GM23248 (cell line): Measurements from ENCODE around the gene TLL2. TPM values are rescaled to one million over a fixed set of nuclear protein-coding genes. Genes with fewer than 3 reads are reported as not detected.
A peak's percentile ranks its signal among the peaks of the same experiment; 100 is the strongest.

Experiments used
- DNase-seq: peaks from one replicate; pipeline ENCODE4 v3.0.0-alpha.2; 2015
- H2AFZ ChIP-seq: fragments of 200-600 bp; sonication (generic); 2 replicates; pipeline ENCODE4 v1.6.1; 2016; ENCODE audit warnings: antibody characterized with exemption
- H3F3A ChIP-seq: fragments of 200-600 bp; sonication (generic); 2 replicates; pipeline ENCODE4 v1.6.1; 2016; ENCODE audit warnings: mild to moderate bottlenecking, antibody characterized with exemption, mixed run types; ENCODE audit not compliant: insufficient read depth
- H3K27ac ChIP-seq: fragments of 200-600 bp; sonication (generic); 2 replicates; pipeline ENCODE4 v1.5.1; 2016; ENCODE audit warnings: mild to moderate bottlenecking
- H3K27me3 ChIP-seq: fragments of 200-600 bp; sonication (generic); replicated peaks from 2 replicates; pipeline ENCODE4 v1.6.1; 2016; ENCODE audit warnings: mild to moderate bottlenecking; ENCODE audit not compliant: insufficient read depth
- H3K36me3 ChIP-seq: fragments of 200-600 bp; sonication (generic); 2 replicates; pipeline ENCODE4 v1.6.1; 2016; ENCODE audit warnings: low read depth, mild to moderate bottlenecking
- H3K4me1 ChIP-seq: fragments of 200-600 bp; sonication (generic); 2 replicates; pipeline ENCODE4 v1.6.1; 2016; ENCODE audit warnings: mild to moderate bottlenecking; ENCODE audit not compliant: insufficient read depth
- H3K4me2 ChIP-seq: fragments of 200-600 bp; sonication (generic); one replicate; pipeline ENCODE4 v1.6.1; 2016; ENCODE audit warnings: mild to moderate bottlenecking; ENCODE audit not compliant: unreplicated experiment
- H3K4me3 ChIP-seq: fragments of 200-600 bp; sonication (generic); 2 replicates; pipeline ENCODE4 v1.5.1; 2016; ENCODE audit warnings: mild to moderate bottlenecking
- H3K79me2 ChIP-seq: fragments of 200-600 bp; sonication (generic); 2 replicates; pipeline ENCODE4 v1.6.1; 2016; ENCODE audit warnings: mild to moderate bottlenecking; ENCODE audit not compliant: insufficient read depth
- H3K9ac ChIP-seq: fragments of 200-600 bp; sonication (generic); 2 replicates; pipeline ENCODE4 v1.6.1; 2016; ENCODE audit warnings: mild to moderate bottlenecking
- H3K9me2 ChIP-seq: fragments of 200-600 bp; sonication (generic); 2 replicates; pipeline ENCODE4 v1.6.1; 2016; ENCODE audit warnings: mixed run types, mild to moderate bottlenecking, moderate library complexity; ENCODE audit not compliant: insufficient read depth
- H3K9me3 ChIP-seq: fragments of 200-600 bp; sonication (generic); one replicate; pipeline ENCODE4 v1.6.1; 2017; ENCODE audit warnings: low read depth
- H4K20me1 ChIP-seq: fragments of 200-600 bp; sonication (generic); 2 replicates; pipeline ENCODE4 v1.6.0; 2016; ENCODE audit not compliant: insufficient read depth
- EZH2 ChIP-seq: fragments of 200-600 bp; sonication (generic); IDR thresholded peaks from 2 replicates; pipeline ENCODE4 v1.6.1; 2018; ENCODE audit warnings: antibody characterized with exemption, mild to moderate bottlenecking; ENCODE audit not compliant: insufficient read depth, poor library complexity, severe bottlenecking
- EZH2phosphoT487 ChIP-seq: fragments of 200-600 bp; sonication (generic); IDR thresholded peaks from 2 replicates; pipeline ENCODE4 v1.6.1; 2018; ENCODE audit warnings: antibody characterized with exemption, moderate library complexity, mild to moderate bottlenecking, low read depth; ENCODE audit not compliant: insufficient read depth
- WGBS, 2 experiments: methylation state at CpG; one replicate each; pipeline ENCODE4 v1.1.6; 2015 to 2017; ENCODE audit warnings: low lambda C conversion rate in 2 of 2, low coverage in 1 of 2; ENCODE audit errors: missing lambda C conversion rate in 2 of 2; 5-methylcytosine and 5-hydroxymethylcytosine counted together
- in situ Hi-C: fragments of 300-500 bp; cut with MboI; formaldehyde crosslinking; loops from 2 replicates; pipeline ENCODE4 v1.15.0; 2020
- polyA plus RNA-seq: library from polyadenylated mRNA; unstranded; fragments of >200 nt; fragmentation: Nextera tagmentation; extraction: Ambion mirVana; gene quantifications from 2 replicates; pipeline ENCODE4 v1.2.1, GENCODE V29; 2016
- total RNA-seq: library from RNA; depleted of rRNA; stranded (reverse); fragments of >200 nt; shearing (Covaris generic); gene quantifications from 2 replicates; pipeline ENCODE4 v1.2.3, GENCODE V29; 2014

Gene TLL2
- total and polyA plus RNA-seq, 2 experiments from 2014 or later = 0.43 to 0.71 TPM

GRCh38 chr10:96482815-96483588, 30.7 kb downstream of the TLL2 start:
- no peaks in the 10 kb centered on the region for H3F3A ChIP-seq
- H3K9me3 ChIP-seq = no peaks in the 10 kb centered on the region
- no peaks in the 10 kb centered on the region for H3K9me2 ChIP-seq
- no peaks in the 10 kb centered on the region for H3K4me1 ChIP-seq
- no peak for DNase-seq
- H2AFZ ChIP-seq = no peak overlapping the region
- no peak overlapping the region for H3K4me2 ChIP-seq
- H3K4me3 ChIP-seq = no peak overlapping the region
- no peak overlapping the region for H3K27ac ChIP-seq
- in situ Hi-C loops = no loop called here
- TF ChIP-seq EZH2phosphoT487 = no peak
- no peak for TF ChIP-seq EZH2
- H3K79me2 ChIP-seq = no peaks in the 10 kb centered on the region
- H3K9ac ChIP-seq = no peak overlapping the region
- WGBS, 2 experiments = 55 to 57% methylated on average over 4 of the region's 4 CpGs
- peaks cover 3% of the 10 kb centered on the region; the same call in 1 of the 2 replicates for H3K27me3 ChIP-seq
- H4K20me1 ChIP-seq = no peaks in the 10 kb centered on the region
- H3K36me3 ChIP-seq = no peaks in the 10 kb centered on the region

GRCh38 chr10:96478355-96478754, 35.4 kb downstream of the TLL2 start:
- no peak overlapping the region for H3K4me3 ChIP-seq
- no peaks in the 10 kb centered on the region for H3K4me1 ChIP-seq
- no peaks in the 10 kb centered on the region for H3K9me2 ChIP-seq
- no peaks in the 10 kb centered on the region for H3K79me2 ChIP-seq
- H2AFZ ChIP-seq = no peak overlapping the region
- H3F3A ChIP-seq = no peaks in the 10 kb centered on the region
- no peaks in the 10 kb centered on the region for H4K20me1 ChIP-seq
- no peak for DNase-seq
- no peak overlapping the region for H3K27ac ChIP-seq
- 53 to 57% methylated on average over 9 of the region's 9 CpGs for WGBS, 2 experiments
- no peaks in the 10 kb centered on the region for H3K9me3 ChIP-seq
- TF ChIP-seq EZH2phosphoT487 (no peak), EZH2 (no peak)
- H3K9ac ChIP-seq = no peak overlapping the region
- peaks cover 4% of the 10 kb centered on the region; the same call in 1 of the 2 replicates for H3K27me3 ChIP-seq
- in situ Hi-C loops = no loop called here
- H3K36me3 ChIP-seq = no peaks in the 10 kb centered on the region
- H3K4me2 ChIP-seq = no peak overlapping the region

GRCh38 chr10:96473866-96474265, 39.9 kb downstream of the TLL2 start:
- no peak overlapping the region for H3K27ac ChIP-seq
- in situ Hi-C loops = no loop called here
- TF ChIP-seq EZH2phosphoT487 (no peak), EZH2 (no peak)
- peaks cover 8% of the 10 kb centered on the region; the same call in 1 of the 2 replicates for H3K27me3 ChIP-seq
- no peak overlapping the region for H2AFZ ChIP-seq
- no peaks in the 10 kb centered on the region for H3K79me2 ChIP-seq
- no peaks in the 10 kb centered on the region for H3K9me2 ChIP-seq
- H3K9ac ChIP-seq = no peak overlapping the region
- no peaks in the 10 kb centered on the region for H4K20me1 ChIP-seq
- no peak overlapping the region for H3K4me2 ChIP-seq
- H3K36me3 ChIP-seq = no peaks in the 10 kb centered on the region
- no peaks in the 10 kb centered on the region for H3K4me1 ChIP-seq
- no peaks in the 10 kb centered on the region for H3F3A ChIP-seq
- H3K4me3 ChIP-seq = no peak overlapping the region
- no peak for DNase-seq
- 63 to 66% methylated on average over 9 of the region's 9 CpGs for WGBS, 2 experiments
- no peaks in the 10 kb centered on the region for H3K9me3 ChIP-seq

- peaks cover 8% of the 10 kb centered on the region; the same call in 1 of the 2 replicates for H3K27me3 ChIP-seq
- in situ Hi-C loops = no loop called here
- 4 to 10% methylated on average over 4 of the region's 4 CpGs for WGBS, 2 experiments
- H3K4me2 ChIP-seq = no peak overlapping the region
- H3K36me3 ChIP-seq = no peaks in the 10 kb centered on the region
- no peaks in the 10 kb centered on the region for H3F3A ChIP-seq
- H4K20me1 ChIP-seq = no peaks in the 10 kb centered on the region
- no peak overlapping the region for H3K9ac ChIP-seq
- no peaks in the 10 kb centered on the region for H3K9me2 ChIP-seq
- DNase-seq = peak; percentile 53
- no peaks in the 10 kb centered on the region for H3K79me2 ChIP-seq
- no peak overlapping the region for H3K27ac ChIP-seq
- TF ChIP-seq EZH2 (no peak), EZH2phosphoT487 (no peak)
- H2AFZ ChIP-seq = no peak overlapping the region
- no peaks in the 10 kb centered on the region for H3K9me3 ChIP-seq
- no peaks in the 10 kb centered on the region for H3K4me1 ChIP-seq
- no peak overlapping the region for H3K4me3 ChIP-seq
Observed at GRCh38 chr10:96470116-96470743, 43.5 kb downstream of the TLL2 start.
